Measurements from ENCODE around the gene ODF2L.
A peak's percentile ranks its signal among the peaks of the same experiment; 100 is the strongest.
"Not testable (repeated sequence)": the region's sequence is repeated elsewhere in the genome, so short reads cannot be mapped to it uniquely, and the experiment has no call there.

ODF2L gene

GRCh38 chr1:86382878-86383277 is 13.2 kb downstream of the ODF2L start:
- no peak for DNase-seq

DNA sequence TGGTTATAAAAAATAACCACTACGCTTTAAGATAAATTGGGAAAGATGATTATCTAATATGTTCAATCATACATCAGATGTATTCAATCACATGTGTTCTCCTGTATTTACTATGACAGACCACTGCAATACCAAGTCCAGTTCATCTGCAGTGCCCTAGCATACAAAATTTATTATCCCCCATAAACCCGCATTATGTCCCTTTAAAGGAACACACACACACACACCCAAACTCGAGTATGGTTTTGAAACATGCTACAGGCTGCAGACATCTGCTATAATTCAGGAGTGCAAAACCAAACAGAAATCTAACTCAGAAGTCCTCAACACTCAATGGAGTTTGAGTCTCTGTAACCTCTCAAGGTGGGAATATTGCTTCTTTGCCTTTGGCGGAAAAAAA is 14.9 kb downstream of the ODF2L start:
- no peak for DNase-seq

GRCh38 chr1:86380257-86380861 is 15.8 kb downstream of the ODF2L start:
- DNase-seq, result peak; percentile 77

GRCh38 chr1:86378813-86379212 is 17.3 kb downstream of the ODF2L start:
- DNase-seq, result no peak

DNA sequence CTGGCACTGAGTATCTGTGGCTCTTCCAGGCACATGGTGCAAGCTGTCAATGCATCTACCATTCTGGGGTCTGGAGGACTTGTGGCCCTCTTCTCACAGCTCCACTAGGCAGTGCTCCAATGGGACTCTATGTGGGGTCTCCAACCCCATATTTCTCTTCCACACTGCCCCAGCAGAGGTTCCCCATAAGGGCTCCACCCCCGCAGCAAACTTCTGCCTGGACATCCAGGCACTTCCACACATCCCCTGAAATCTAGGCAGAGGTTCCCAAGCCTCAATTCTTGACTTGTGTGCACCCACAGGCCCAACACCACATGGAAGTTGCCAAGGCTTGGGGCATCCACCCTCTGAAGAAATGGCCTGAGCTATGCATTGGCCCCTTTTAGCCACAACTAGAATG is 18.8 kb downstream of the ODF2L start:
- no peak for DNase-seq

- DNase-seq, result no peak
Measured at GRCh38 chr1:86375688-86376087, 20.4 kb downstream of the ODF2L start.

GRCh38 chr1:86370601-86371022 is 25.5 kb downstream of the ODF2L start:
- DNase-seq, result no peak

DNA sequence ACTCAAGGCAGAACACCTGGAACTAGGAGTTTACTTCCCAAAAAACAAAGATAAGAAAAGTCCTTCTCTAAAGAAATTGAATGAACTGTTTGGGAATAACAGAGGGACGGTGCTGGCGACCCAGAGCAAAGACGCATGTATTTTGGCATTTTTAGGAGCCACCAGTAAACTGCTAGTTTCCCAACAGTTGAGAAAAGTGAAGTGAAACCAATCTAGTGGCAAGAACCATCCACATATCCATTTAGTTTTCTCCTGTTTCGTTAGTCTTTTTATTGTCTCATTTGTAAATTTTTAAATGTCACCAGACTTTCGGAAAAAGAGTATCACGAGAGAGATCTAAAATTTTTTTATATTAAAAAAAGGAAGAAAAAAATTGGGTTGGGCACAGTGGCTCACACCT is 30.2 kb downstream of the ODF2L start:
- no peak for DNase-seq

GRCh38 chr1:86362807-86363206 is 33.3 kb downstream of the ODF2L start:
- no peak for DNase-seq

DNA sequence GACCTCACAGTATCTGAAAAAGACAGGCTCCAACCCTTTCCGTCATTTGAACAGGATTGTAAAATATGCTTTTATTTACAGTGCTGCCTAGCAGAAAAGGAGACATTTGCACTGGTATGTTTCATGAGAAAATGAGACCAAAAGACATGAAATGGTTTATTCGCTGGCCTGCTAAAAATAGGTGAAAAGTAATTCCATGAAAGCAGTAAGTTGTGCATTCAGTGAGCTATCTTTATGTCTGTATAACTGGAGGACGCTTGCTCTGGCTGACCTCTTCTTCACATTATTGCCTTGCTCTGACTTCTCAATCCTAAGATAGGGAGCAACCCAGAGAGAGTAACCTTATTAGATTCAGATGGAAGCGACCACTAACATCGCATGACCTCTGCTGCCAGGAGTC is 38.3 kb downstream of the ODF2L start:
- DNase-seq, result no peak

DNA sequence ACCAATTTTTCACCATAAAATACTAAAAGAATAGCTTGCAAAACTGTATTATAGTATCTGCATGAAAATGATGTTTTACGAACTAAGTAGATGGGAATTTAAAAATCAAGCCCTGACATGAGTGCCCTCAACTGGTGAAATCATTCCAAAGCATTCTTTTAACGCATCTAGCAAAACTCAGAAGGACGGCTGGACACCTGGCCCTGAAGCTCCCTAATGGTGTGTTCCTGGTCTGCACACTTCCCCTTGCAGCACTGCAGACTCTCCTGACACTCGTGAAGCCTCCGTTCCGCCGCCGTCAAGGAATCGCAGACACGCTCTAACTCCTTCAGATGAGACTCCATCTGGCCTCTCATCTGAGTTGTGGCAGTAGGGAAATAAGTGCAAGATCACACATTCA is 39.9 kb downstream of the ODF2L start:
- no peak for DNase-seq

GRCh38 chr1:86352086-86352485 is 44.0 kb downstream of the ODF2L start:
- no peak for DNase-seq

- DNase-seq, result not testable (repeated sequence)
Measured at GRCh38 chr1:86350230-86350629, 45.9 kb downstream of the ODF2L start.

DNA sequence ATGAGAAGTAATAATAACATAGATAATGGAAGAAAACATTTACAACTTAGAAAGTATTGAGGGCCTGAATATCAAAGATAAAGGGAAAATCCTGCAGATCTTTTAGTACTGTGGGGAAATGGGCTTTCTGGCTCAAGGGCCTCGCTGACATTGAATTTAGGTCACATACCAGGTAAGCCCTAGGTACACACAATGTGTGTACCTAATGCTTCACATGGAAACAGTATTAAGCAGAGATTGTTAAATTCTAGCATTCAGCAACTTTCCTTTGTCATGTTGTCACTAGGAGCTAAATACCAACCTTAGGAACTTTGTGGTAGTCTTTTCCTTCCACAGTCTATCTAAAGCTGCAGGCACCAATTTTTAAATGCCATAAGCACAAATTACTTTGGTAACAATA is 49.7 kb downstream of the ODF2L start:
- DNase-seq, result no peak

DNA sequence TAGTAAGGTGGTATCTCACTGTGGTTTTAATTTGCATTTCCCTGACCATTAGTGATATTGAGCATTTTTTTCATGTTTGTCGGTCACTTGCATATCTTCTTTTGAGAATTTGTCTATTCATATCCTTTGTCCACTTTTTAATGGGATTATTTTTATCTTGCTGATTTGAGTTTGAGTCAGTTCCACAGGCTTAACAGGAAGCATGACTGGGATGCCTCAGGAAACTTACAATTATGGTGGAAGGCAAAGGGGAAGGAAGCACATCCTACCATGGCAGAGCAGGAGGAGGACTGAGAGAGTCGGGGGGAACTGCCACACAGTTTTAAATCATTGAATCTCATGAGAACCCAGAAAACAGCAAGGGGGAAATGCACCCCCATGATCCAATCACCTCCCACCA is 51.1 kb downstream of the ODF2L start:
- DNase-seq, result no peak

GRCh38 chr1:86339906-86340305 is 56.2 kb downstream of the ODF2L start:
- no peak for DNase-seq

DNA sequence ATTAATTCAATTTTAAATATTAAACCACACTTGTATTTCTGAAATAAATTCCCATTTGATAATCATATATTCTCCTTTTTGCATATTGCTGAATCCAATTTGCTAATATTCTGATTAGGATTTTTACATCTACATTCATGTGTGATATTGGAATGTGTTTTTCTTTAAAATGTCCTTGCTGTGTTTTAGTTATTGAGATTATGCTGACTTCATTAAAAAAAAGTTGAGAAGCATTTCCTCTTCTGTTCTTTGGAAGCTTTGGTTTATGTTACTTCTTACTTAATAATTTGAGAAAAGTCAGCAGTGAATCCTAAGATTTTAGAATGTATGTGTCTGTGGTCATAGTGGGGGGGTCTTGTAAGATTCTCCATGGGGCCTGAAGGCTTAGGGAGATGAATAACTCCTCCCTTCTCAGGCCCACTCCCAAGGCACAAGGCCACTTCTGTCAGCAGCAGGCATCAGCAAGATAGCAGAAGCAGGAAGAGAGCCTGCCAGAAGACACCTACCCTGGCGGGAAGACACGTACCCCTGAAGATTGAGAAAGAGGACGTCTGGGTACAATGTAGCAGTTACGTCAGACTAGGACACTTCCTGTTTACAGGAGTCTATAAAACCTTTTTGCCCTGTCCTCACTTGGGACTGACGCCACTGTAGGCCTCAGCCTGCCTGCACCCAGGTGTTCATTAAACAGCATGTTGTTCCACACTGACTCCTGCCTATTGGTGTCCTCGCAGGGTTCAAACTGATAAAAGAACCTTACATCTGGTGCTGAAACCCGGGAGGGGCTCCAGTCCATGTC is 56.9 kb downstream of the ODF2L start:
- no peak for DNase-seq

- no peak for DNase-seq
Measured at GRCh38 chr1:86335916-86336315, 60.2 kb downstream of the ODF2L start.

DNA sequence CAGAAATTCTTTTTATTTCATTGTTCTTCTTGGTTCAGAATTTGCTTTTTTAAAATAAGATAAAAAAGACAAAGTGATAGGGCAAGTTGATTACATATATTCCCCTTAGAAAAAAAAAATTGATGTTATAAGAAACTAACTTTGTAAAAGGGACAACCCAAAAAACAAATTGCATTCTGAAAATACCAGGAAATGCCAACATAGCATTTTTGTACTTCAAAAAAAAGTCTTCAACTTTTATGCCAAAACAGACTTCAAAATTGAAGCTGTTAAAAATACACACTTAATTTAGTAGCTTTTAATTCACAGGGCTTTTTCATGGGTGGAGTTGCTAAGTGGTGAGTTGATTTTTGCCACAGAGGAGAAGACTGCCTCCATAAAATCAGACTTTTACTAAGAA is 70.9 kb downstream of the ODF2L start:
- DNase-seq, result no peak

- no peak for DNase-seq
Measured at GRCh38 chr1:86324130-86324822, 71.8 kb downstream of the ODF2L start.

DNA sequence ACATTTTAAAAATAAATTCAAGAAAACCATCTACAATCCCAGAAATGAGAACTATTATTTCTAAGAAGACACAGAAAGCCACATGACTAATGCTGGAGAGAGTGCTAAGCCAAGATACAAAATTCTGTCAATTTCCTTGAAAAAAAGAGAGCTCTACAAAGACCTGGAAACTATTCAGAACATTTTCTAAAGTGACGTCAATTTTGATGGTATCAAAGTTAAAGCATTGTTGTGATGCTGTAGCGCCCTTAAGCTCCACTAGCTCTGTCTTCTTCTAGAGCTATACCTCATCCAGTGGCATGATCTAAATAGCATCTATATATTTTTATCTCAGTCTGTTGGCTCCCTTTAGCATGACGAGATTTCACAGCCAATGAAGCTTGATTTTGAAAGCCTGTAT is 73.9 kb downstream of the ODF2L start:
- no peak for DNase-seq

GRCh38 chr1:86318436-86318835 is 77.7 kb downstream of the ODF2L start:
- no peak for DNase-seq

GRCh38 chr1:86317926-86318325 is 78.2 kb downstream of the ODF2L start:
- DNase-seq, result no peak

DNA sequence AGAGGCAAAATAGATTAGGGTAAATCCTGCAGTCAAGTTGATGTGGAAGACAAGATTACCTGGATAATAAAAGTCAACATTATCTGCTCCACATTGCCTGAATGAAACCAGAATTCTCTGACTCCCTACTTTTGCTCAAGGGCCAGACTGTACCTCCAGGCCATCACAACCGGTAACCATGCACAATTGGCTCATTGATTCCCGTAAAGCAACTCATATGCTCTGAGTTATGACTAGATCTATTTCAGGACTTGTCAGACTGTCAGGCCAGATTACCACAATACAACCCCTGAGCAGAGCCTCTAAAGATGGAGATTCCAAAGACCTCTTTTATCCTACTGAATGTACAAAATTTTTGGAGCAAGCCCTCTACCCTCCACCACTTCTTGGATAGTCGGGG is 90.4 kb downstream of the ODF2L start:
- DNase-seq, result no peak
